GM19397 (cell line): ENCODE results near the gene SARM1.

Experiments
- ATAC-seq: cut with Tn5 transposase; IDR thresholded peaks from one replicate; pipeline ENCODE4 v1.9.1; 2021; ENCODE audit warnings: mild to moderate bottlenecking, moderate library complexity; ENCODE audit not compliant: unreplicated experiment

The SARM1 gene

DNA sequence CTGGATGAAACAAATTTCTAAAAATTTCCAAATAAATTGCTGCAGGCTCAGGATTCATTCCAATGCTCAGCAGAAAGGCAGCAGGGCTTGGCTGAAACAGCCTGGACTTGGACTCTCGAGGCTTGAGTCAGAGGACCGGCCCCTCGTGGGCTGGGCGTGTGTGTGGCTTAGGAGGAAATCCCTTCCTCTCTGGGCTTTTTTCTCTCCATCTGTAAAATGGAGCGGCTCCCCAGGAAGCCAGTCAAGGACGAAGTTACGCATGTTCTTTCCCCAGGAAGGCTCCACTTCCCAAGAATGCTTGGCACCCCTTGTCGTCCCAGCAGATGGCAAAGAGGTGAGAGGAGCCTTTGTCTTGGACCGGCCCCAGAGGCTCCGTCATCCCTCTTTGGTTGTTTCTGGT is 21.0 kb downstream of the SARM1 start:
- ATAC-seq, result no peak

DNA sequence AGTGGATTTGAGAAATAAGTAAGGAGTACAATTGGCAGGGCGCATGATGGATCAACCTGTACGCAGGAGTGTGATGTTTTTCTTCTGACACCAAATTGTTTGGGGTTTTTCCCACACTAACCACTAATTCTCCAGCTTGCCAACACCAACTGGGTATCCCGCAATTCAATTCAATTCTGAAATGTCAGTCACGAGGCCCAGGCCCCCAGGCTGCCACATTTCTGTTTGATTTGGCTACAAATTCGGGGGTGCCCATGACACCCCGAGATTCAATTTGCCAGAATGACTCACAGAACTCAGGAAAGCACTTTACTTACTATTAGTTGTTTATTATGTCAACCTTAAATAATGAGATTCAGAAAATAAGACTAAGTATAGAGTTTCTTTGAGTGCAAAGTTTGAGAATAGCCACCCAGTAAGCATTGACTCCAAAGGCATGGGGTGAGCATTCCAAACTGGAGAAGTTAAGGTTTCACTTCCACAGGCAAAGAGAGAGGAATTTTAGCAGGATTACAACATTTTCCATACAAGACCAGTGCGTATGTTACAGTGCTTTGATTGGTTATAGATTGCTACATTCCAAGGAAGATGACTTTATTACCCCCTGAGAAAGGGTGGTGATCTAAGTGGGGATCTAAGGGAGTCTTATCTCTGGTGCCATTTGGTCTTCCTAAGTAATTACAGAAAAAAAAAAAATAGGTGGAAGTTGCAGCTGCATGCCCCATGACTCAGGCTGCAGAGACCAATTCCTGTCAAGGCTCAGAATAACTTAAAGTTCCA is 23.0 kb downstream of the SARM1 start:
- no peak for ATAC-seq

DNA sequence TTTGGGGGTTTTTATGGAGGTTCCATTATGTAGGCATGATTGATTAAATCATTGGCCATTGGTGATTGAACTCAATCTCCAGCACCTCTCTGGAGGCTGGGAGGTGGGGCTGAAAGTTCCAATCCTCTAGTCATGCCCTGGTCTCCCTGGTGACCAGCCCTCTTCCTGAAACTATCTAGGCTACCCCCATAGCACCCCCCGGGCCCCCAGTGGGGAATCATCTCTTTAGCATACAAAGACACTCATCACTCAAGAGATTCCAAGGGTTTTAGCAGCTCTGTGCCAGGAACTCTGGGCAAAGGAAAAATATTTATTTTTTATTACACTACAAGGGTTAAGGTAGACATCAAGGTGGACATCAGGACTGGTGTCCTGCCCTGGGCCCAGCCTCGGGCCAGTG is 23.9 kb downstream of the SARM1 start:
- no peak for ATAC-seq

DNA sequence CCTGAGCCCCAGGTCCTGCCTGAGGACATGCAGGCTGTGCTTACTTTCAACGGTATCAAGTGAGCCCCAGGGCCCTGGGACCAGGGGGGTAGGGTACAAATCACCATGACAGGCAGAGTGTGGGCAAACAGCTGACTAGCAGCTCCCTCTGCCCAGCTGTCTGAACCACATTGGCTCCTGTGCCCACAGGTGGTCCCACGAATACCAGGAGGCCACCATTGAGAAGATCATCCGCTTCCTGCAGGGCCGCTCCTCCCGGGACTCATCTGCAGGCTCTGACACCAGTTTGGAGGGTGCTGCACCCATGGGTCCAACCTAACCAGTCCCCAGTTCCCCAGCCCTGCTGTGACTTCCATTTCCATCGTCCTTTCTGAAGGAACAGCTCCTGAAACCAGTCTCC is 24.5 kb downstream of the SARM1 start:
- ATAC-seq, result no peak

DNA sequence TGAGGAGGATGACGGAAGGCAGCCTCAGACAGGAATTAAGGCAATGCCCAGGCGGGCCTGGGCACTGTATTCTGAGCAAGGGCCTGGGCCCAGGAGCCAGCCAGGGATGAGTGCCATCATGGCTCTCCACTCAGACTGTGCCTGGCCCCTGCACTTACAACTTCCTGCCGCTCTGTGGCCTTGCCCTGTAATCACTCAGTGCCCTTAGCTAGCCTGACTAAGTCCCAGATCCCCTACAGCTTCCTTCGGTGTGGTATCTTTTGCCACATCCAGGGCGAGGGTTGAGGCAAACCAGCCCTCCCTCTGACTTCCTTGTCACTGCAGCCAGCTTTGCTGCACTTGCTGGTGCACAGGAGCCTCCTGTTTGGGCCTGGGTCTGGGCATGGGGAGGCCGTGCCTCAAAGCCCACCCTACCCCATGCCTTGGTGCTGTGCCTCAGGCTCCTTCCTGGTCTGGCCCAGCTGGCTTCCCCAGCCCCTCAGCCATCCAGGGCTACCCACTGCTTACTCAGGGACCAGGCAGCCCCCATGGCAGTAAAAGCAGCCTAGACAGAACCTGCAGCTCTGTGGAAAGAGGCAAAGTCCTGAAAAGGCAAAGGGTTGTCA is 25.2 kb downstream of the SARM1 start:
- no peak for ATAC-seq

DNA sequence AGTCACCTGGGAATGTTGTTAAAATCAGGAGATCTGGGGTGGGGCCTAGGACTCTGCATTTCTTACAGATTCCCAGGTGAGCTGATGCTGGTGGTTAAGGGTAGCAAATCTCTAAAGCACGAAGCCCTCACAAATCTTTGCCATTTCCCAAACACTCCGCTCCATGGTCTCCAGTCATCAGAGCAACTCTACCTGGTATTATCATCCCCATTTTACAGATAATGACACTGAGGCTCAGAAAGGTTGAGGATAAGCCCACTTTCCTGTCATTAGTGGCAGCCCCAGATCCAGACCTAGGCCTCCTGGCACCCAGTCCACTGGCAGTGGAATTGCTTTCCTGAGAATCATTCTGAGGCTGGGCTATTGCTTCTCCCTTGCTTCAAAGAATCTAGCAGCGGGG is 25.8 kb downstream of the SARM1 start:
- ATAC-seq, result no peak

DNA sequence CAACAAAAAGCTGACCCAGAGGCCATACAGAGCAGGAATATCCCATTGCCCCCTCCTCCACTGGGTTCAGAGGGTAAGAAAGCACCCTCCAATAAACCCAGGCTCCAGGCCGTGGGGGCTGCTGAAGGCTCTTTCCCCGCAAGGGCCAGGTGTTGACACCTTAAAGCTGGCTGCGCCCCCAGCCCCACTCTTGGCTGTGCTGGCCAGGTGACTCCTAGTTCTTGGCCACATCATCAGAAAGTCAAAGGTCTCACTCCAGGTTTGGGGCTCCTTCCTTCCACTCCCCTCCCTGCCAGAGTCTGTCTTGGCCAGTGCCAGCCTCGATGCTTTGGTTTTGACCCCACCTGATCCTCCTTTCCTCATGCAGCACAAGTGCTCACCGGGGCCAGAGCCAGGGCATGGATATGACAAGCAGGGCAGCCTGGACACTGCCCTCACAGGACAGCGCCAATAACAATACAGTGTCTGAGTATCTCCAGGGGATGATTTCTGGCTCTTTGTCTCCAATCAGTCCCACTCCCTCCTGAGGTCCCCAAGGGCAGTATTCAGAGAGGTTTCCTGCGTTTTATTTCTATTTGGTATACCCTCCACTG is 26.3 kb downstream of the SARM1 start:
- no peak for ATAC-seq

DNA sequence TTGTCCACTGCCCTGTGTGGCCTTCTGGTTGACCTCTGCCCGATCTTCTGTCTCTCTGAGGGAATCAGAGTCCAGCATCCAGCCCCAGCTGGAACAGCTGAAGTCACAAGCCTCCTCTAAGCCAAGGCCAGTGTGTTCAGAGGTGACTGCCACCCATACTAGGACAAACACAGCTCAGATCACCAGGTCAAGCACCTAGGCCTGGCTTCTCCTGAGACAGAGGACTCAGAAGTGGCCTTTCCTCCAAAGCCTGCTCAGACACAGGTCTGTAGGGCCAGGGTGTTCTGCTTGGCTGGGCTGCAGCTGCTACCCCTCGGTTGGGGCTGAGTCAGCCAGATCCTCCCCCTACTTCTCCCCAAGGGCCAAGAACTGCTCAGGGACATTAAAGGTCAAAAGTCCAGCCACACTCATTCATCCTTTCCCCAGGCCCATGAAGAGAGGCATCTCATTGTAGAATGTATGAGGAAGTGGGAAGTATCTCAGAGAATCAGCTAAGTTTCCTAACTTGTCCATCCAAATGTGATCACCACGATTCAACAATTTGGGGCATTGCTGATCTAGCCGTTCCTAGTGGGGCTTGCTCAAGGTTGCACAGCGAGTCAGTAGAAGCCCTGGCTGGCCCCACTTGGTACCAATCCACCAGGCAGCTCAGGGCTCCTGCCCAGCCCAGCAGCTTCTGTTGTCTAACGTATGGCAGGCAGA is 26.9 kb downstream of the SARM1 start:
- ATAC-seq, result no peak

DNA sequence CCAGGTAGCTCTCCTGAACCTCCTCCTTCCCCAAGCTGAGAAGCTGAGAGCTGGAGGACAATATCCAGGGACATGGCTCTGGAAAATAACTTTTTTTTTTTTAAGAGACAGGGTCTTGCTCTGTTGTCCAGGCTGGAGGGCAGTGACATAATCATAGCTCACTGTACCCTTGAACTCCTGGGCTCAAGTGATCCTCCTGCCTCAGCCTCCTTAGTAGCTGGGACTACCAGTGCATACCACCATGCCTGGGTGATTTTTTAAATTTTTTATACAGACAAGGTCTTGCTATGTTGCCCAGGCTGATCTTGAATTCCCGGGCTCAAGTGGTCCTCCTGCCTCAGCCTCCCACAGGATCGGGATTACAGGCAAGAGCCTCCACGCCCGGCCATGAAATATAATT is 28.3 kb downstream of the SARM1 start:
- no peak for ATAC-seq

DNA sequence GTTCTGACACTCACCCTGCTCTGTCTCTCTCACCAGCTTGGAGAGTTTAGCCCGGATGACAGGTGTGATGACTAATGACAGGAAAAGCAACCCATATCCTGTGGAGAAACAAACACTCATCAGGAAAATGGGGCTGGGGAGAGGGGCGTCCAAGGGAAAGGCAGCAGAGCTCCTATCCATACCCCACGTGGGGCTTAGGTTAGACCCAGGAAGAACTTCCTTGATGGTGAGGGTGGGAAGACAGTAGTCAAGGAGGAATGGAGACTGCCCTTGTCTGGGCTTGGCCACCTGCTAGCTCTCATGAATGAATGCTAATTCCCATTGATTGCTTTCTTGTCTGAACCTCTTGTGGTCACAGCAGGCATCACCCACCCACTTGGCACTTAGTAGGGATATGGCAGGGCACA is 30.7 kb downstream of the SARM1 start:
- ATAC-seq, result no peak

DNA sequence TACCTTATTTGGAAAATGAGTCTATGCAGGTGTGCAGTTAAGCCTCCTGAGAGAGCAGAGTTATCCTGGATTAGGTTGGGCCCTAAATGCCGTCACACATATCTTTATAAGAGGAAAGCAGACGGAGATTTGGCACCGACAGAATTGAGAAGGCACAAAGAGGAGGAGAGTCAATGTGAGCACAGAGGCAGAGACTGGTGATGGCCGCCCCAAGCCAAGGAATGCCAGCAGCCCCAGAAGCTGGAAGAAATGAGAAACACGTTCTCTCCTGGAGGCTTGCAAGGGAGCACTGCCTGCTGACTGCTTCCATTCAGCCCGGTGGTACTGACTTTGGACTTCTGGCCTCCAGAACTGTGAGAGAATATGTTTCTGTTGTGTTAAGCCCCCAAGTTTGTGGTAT is 31.4 kb downstream of the SARM1 start:
- no peak for ATAC-seq

DNA sequence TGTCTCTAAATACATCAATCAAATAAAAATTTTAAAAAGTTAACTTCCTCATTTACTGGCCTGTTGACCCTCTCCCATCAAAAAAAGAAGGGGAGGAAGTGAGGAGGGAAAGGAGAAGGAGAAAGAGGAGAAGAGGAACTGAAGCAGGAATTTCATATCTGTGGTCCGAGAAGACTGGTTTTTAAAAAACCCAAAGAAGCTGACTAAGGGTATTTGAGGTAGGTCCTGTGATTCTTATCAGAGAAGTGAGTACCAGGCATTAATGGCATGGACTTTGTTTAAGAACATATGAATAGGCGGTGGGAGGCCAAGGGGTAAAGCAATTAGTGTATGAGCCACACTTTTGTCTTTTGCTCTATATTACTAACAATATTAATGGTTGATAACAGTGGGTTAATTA is 32.5 kb downstream of the SARM1 start:
- ATAC-seq, result no peak

DNA sequence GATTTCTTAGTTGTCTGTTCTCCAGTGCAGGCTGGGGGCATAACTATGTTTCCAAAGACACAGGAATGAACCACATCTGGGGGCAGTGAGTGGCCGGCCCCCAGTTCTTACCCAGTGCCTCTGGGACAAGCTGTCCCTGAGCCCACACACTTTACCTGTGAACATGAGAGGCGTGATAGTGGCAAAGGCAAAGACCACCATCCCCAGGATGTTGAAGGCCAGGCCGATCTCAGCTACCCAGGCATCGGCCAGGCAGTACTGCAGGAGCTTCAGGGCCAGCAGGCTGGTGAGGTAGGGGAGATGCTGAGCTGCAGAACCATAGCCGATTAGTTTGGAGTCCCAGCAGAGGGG is 32.9 kb downstream of the SARM1 start:
- no peak for ATAC-seq

DNA sequence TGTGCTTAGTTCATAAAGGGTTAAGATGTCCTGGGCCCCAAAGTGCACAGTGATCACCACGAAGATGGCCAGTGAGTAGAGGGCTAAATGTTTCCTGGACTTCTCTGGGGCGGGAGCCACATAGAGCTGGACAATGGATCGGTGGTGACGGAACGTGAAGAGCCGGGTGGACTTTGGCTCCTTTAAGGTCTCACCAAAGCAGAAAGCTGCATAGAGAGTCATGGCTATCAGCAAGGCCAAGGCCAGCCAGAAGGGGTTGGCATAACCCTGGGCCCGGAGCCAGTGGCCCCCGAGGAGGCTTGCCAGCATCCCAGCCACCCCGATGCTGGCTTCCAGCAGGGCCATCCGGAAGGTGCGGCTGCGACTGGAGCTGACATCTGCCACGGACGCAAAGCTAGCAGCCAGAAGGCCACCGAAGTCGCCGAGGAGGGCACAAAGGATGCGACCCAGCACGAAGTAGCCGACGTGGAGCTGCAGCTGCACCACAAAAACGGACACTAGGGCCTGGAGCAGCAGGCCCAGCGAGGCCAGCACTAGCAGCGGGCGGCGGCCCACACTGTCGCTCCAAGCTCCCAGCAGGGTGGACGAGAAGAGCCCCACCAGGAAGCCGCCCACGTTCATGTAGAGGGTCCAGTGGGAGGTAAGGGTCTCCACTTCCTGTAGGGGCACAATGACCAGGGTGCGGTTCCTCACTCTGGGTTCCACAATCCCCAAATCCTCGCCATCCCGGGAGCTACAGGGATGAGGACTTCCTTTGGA is 33.5 kb downstream of the SARM1 start:
- ATAC-seq, result no peak

DNA sequence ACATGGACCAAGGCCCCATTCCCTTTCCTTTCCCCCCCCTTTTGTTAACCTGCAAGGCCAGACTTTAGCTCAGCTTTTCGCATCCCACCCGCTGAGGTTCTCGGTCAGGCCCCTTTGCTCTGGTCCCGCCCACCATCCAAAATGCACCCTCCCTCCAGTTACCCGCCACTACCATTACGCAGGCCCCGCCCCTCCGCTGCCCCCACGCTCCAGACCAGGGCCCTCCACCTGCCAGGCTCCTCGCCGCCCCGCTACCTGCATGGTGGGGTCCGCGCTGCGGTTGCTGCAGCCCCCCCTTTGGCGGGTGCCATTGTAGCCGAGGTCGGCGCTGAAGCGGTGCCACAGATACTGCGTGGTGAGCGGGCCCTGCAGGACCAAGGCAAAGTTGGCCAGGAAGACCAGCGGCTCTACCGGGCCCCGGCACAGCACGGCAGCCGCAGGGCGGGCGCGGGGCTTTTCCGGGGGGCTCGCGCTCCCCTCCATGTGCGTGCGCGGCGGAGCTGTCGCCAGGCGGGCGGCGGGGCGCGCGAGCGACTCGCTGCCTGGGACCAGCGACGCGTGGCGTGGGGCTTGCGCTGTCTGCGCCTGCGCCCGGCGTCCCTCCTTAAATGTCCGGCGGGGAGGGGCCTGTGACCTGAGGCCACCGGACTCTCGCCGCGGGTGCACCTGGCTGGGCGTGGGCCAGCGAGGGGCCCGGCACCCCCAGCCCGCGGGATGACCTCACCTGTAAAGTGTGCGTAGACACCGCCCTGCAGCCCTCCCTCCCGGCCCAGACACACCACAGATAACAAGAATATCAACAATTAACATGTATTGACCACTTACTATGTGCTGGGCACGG is 34.4 kb downstream of the SARM1 start, which contains the start of gene SLC46A1:
SLC46A1 (minus strand) TSS at position 581 of the 841 bp plus-strand sequence; CDS start at position 483, 98 bp downstream.
- ATAC-seq, result peak; percentile 65

DNA sequence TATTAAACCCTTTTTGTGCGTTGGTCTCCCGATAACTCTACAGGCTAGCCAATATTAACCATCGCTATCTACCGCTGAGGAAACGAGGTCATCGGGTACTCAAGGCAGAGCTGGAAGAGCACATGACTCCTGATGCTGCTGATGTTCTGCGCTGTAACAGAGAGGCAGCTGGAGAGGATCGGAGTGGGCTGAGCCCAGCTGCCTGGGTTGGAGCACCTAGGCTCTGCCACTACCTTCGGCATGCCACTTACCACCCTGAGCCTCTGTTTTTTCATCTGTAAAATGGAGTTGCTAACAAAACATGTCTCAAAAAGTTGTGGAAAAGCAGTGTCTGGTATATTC is 35.0 kb downstream of the SARM1 start:
- no peak for ATAC-seq

DNA sequence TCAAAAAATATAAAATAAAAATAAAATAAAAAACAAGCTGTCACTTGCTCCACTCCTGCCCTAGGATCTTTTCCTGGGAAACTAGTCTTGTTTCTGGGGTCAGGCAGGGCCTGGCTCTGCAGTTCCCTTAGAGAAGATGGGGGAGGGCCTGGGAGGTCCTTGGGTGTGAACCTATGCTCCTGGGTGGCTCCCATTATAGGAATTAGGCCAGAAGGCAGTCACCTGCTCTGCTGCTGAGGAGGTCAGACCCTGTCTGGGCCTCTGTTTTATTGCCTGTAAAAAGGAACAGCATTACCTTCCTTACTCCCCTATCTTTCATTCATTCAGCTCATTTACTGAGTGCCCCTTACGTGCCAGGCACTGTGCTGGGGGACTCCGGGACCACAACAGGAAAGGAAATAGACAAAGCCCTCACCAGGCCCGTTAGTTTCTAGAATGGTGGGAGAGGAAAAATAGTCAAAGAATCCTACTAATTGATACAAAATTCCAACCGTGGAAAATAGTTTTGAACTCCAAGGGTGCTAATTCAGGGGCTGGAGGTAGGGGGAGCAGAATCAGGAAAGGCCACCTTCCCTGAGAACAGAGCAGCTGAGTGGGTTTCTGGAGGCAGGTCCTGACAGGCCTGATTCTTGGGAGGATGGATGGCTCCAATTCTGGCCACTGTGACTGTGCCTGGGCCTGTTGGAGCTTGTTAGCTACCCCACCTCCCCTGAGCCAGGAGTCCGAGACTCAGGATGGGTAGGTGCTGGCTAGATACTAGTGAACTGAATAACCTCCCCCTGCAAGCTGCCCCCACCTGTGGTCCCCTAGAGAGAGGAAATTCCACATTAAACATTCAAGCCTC is 35.9 kb downstream of the SARM1 start:
- ATAC-seq, result no peak

DNA sequence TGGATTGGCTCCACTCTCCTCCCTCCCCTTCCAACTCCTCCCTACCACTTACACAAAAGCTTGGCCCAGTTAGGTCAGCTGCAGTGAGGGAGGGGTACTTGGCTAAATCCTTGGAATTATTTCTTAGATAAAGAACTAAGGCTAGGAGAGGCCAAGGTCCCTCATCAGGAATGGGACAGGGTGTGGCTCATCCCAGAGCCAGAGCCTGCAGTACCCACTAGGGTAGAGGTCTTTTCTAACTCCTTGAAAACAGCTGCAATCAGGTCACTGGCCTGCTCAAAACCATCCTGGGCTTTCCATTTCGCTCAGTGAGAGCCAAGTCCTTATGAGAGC is 36.4 kb downstream of the SARM1 start:
- ATAC-seq, result no peak

DNA sequence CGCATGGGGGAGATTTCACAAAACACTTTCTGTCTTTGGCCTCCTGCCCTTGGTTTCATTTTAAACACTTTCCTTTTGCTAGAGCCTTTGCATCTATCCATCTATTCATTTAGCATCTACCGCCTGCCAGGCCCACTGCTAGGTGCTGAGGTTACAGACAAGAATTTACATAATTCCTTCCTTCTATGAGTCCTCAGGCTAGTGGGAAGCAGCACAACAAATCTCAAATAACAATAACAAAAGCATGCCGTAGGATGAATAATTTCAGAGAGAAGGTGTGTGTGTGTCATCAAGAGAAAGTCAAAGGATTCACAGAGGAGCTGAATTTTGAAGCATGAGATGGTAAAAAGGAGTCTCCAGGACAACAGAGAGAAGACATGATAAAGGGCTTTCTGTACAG is 40.6 kb downstream of the SARM1 start:
- ATAC-seq, result no peak

DNA sequence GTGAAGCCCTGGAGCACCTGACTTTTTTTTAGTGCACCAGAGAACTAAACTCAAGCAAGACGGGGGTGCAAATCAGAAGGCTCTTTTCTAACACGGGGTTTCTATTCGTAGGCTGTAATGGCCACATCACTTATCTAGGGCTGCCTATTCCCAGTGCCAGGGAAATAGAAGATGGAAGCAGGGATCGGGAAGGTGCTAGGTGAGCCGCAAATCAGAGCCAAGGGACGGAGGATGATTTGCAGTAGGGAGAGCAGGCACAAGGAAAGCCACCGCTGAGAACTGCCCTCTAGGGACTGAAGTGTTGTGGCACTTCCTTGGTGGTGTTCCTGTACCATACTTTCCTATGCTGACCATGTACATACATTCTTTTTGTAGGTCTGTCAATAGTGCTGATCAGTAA is 42.3 kb downstream of the SARM1 start:
- no peak for ATAC-seq
